ENCODE data around the gene CT45A8.
"Not testable (repeated sequence)": the region's sequence is repeated elsewhere in the genome, so short reads cannot be mapped to it uniquely, and the experiment has no call there.

GRCh38 chrX:135802687-135803086 is 51.7 kb downstream of the CT45A8 start, which contains the start of gene CT45A6:
- TF ChIP-seq, protein P1, sequence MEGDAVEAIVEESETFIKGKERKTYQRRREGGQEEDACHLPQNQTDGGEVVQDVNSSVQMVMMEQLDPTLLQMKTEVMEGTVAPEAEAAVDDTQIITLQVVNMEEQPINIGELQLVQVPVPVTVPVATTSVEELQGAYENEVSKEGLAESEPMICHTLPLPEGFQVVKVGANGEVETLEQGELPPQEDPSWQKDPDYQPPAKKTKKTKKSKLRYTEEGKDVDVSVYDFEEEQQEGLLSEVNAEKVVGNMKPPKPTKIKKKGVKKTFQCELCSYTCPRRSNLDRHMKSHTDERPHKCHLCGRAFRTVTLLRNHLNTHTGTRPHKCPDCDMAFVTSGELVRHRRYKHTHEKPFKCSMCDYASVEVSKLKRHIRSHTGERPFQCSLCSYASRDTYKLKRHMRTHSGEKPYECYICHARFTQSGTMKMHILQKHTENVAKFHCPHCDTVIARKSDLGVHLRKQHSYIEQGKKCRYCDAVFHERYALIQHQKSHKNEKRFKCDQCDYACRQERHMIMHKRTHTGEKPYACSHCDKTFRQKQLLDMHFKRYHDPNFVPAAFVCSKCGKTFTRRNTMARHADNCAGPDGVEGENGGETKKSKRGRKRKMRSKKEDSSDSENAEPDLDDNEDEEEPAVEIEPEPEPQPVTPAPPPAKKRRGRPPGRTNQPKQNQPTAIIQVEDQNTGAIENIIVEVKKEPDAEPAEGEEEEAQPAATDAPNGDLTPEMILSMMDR (conservative IDR thresholded peaks at IDR 0.05; ENCODE audit: low read depth, low read length), result not testable (repeated sequence)
- not testable (repeated sequence) for TF ChIP-seq EZH2 (IDR thresholded peaks at IDR 0.05; ENCODE audit: low read length, unreplicated experiment)
